DND-41 (cell line): Measurements from ENCODE around the gene MBNL2.

Source experiments
- ATAC-seq: fragments of 200-7000 bp; cut with Tn5 transposase; 3 replicates; pipeline ENCODE4 v1.9.1; 2021; ENCODE audit warnings: low read depth; ENCODE audit not compliant: insufficient read depth
- DNase-seq: peaks from one replicate; pipeline ENCODE4 v3.0.0-alpha.2; 2020
- H2AFZ ChIP-seq: 2 replicates; pipeline ENCODE4 v1.6.0; 2012; ENCODE audit warnings: low read depth, low read length
- H3K27ac ChIP-seq: 2 replicates; pipeline ENCODE4 v1.5.1; 2012; ENCODE audit warnings: low read length, inconsistent platforms
- H3K27me3 ChIP-seq: fragments of 200-600 bp; sonication (generic); 2 replicates; pipeline ENCODE4 v1.6.0; 2012; ENCODE audit warnings: low read length, mild to moderate bottlenecking, inconsistent platforms; ENCODE audit not compliant: insufficient read depth, poor library complexity
- H3K36me3 ChIP-seq: 2 replicates; pipeline ENCODE4 v1.5.1; 2012; ENCODE audit warnings: low read length, inconsistent platforms; ENCODE audit not compliant: insufficient read depth
- H3K4me1 ChIP-seq: 2 replicates; pipeline ENCODE4 v1.5.1; 2012; ENCODE audit warnings: mild to moderate bottlenecking, low read length; ENCODE audit not compliant: insufficient read depth
- H3K4me2 ChIP-seq: 2 replicates; pipeline ENCODE4 v1.6.0; 2012; ENCODE audit warnings: mild to moderate bottlenecking, moderate library complexity, low read length, inconsistent platforms; ENCODE audit not compliant: insufficient read depth
- H3K4me3 ChIP-seq, 2 experiments: fragments of 200-600 bp in 1 of 2; shearing (Covaris generic) in 1 of 2; 2 replicates each; pipeline ENCODE4 v1.5.1; 2012 to 2016; ENCODE audit warnings: inconsistent platforms in 2 of 2, low read length in 2 of 2, mild to moderate bottlenecking in 2 of 2, low read depth in 1 of 2, moderate library complexity in 1 of 2
- H3K79me2 ChIP-seq: 2 replicates; pipeline ENCODE4 v1.6.0; 2012; ENCODE audit warnings: low read length, inconsistent platforms; ENCODE audit not compliant: insufficient read depth
- H3K9ac ChIP-seq: 2 replicates; pipeline ENCODE4 v1.6.0; 2012; ENCODE audit warnings: low read depth, mild to moderate bottlenecking, inconsistent platforms, low read length, moderate library complexity
- H3K9me3 ChIP-seq: 2 replicates; pipeline ENCODE4 v1.5.1; 2012; ENCODE audit warnings: low read length, moderate library complexity, mild to moderate bottlenecking, inconsistent platforms; ENCODE audit not compliant: insufficient read depth, severe bottlenecking
- H4K20me1 ChIP-seq: 2 replicates; pipeline ENCODE4 v1.6.0; 2012; ENCODE audit warnings: low read length; ENCODE audit not compliant: insufficient read depth
- EZH2 ChIP-seq: IDR thresholded peaks from 3 replicates; pipeline ENCODE4 v1.6.1; 2012; ENCODE audit warnings: borderline replicate concordance, low read depth, mild to moderate bottlenecking, moderate library complexity, low read length, inconsistent platforms; ENCODE audit not compliant: severe bottlenecking
- TF ChIP-seq, protein P1 (sequence below): IDR thresholded peaks from 2 replicates; pipeline ENCODE4 v1.5.1; 2012; ENCODE audit warnings: borderline replicate concordance, low read length, moderate library complexity, mild to moderate bottlenecking; ENCODE audit not compliant: poor library complexity, severe bottlenecking; ENCODE audit errors: extremely low read depth

The MBNL2 gene

DNA sequence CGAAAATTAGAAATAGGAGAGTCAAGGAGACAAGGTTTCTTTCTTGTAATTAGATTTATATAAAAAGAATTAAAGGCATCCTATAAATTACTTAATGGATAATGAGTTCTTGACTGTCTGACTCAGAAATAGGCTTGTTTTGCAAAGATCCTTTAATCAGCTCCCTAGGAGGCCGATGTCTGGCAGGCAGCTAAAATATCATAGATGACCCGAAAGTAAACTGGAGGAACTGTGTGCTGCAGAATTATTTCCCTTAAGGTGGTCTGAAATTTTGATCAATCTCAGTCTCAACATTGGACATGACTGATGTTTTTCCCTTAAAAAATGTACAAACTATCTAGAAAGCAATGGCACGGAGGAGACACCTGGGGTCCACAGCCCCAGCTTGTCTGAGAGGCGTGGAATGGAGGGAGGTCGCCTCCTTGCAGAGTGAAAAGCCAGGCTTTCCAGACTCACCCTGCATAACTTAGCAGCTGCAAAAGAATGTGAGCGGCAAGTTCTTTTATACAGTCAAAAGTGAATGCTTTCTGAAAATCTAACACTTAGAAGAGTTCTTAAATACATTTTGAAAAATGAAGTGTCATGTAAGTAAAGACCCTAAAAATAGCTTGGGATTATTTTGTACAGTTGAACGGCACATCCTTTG lies 44.8 kb downstream of the MBNL2 start:
- TF ChIP-seq, protein P1, sequence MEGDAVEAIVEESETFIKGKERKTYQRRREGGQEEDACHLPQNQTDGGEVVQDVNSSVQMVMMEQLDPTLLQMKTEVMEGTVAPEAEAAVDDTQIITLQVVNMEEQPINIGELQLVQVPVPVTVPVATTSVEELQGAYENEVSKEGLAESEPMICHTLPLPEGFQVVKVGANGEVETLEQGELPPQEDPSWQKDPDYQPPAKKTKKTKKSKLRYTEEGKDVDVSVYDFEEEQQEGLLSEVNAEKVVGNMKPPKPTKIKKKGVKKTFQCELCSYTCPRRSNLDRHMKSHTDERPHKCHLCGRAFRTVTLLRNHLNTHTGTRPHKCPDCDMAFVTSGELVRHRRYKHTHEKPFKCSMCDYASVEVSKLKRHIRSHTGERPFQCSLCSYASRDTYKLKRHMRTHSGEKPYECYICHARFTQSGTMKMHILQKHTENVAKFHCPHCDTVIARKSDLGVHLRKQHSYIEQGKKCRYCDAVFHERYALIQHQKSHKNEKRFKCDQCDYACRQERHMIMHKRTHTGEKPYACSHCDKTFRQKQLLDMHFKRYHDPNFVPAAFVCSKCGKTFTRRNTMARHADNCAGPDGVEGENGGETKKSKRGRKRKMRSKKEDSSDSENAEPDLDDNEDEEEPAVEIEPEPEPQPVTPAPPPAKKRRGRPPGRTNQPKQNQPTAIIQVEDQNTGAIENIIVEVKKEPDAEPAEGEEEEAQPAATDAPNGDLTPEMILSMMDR: no peak
- TF ChIP-seq EZH2: no peak
- no peak overlapping the region for H3K9ac ChIP-seq
- no peak for DNase-seq
- H3K36me3 ChIP-seq: no peaks in the 10 kb centered on the region
- no peaks in the 10 kb centered on the region for H3K79me2 ChIP-seq
- no peak overlapping the region for H3K27ac ChIP-seq
- ATAC-seq: no peak
- no peak overlapping the region for H3K4me2 ChIP-seq
- H3K4me3 ChIP-seq: no peak overlapping the region
- no peak overlapping the region for H2AFZ ChIP-seq
- no peaks in the 10 kb centered on the region for H3K4me1 ChIP-seq
- H3K27me3 ChIP-seq: no peaks in the 10 kb centered on the region
- no peaks in the 10 kb centered on the region for H3K9me3 ChIP-seq
- H4K20me1 ChIP-seq: no peaks in the 10 kb centered on the region; the same call in none of the 2 replicates

DNA sequence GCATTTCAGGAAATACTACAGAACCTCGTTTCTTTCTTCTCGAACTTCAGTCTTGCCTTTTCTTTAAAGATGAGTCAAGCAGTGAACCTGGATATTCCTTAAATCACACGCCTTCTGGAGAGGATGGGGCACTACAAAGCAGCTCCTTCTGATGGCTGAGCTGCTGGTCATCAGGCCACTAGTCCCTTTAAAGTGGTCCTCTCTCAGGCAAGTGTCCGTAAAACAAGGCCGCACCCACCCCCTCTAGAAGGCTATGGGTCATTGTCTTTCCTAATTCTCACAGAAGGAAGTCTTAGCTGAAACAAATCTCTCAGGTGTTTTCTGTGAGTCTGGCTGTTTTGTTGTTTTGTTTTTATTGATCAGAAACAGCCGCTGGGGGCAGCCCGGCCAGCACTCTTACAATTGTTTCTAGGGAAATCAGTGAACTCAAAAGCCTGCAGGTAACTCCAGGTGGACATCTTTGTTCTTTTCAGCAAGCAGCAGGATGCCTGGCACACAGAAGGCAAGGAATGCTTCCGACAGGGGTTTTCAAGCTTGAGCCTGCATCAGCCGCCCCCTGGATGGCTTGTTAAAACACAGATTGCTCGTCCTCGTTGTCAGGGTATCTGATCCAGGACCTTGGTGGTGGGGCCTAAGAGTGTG lies 45.4 kb downstream of the MBNL2 start:
- Histone ChIP-seq H3K4me2 (no peak overlapping the region), H4K20me1 (no peaks in the 10 kb centered on the region; the same call in none of the 2 replicates), H3K27ac (no peak overlapping the region), H3K9me3 (no peaks in the 10 kb centered on the region), H3K79me2 (no peaks in the 10 kb centered on the region), H3K27me3 (no peaks in the 10 kb centered on the region), H2AFZ (no peak overlapping the region), H3K36me3 (no peaks in the 10 kb centered on the region), H3K4me1 (no peaks in the 10 kb centered on the region), H3K9ac (no peak overlapping the region), H3K4me3 (no peak overlapping the region)
- ATAC-seq: no peak
- TF ChIP-seq EZH2: no peak
- TF ChIP-seq, protein P1: no peak
- no peak for DNase-seq

DNA sequence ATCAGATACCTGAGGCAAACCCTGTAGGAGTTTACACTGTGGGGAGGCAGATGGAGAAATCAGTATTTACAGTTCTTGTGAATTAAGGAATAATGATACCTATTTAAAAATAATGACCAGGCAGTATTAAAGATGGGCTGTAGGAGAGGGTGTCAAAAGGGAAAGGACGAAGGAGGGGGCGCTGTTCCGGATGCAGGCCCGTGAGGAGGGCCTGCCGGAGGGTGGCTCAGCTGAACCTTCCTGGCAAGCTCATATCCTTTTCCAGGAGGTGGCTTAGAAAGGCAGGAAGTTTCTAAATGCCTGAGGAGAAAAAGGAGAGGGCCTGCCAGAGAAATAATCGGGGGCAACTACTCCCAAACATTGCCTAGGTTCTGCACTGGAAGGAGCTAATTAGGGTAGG lies 46.6 kb downstream of the MBNL2 start:
- DNase-seq: no peak
- Histone ChIP-seq H3K4me2 (no peak overlapping the region), H4K20me1 (no peaks in the 10 kb centered on the region; the same call in none of the 2 replicates), H3K27ac (no peak overlapping the region), H3K79me2 (no peaks in the 10 kb centered on the region), H2AFZ (no peak overlapping the region), H3K9me3 (no peaks in the 10 kb centered on the region), H3K4me3 (no peak overlapping the region), H3K9ac (no peak overlapping the region), H3K4me1 (no peaks in the 10 kb centered on the region), H3K27me3 (no peaks in the 10 kb centered on the region), H3K36me3 (no peaks in the 10 kb centered on the region)
- TF ChIP-seq EZH2: no peak
- TF ChIP-seq, protein P1: no peak
- no peak for ATAC-seq
